Endothelial cell of umbilical vein (primary cell): Measurements from ENCODE around the gene KIFC1. TPM values are rescaled to one million over a fixed set of nuclear protein-coding genes. Genes with fewer than 3 reads are reported as not detected.

Experiments used
- BruUV-seq: library from RNA; stranded (reverse); fragments of 400-500 nt; replicated peaks from 2 replicates; lab custom pipeline; 2021; lab: Mats Ljungman, UMichigan
- CTCF ChIA-PET: fragments of 300-600, 350-600 bp; sonication (Branson Sonifier 250); formaldehyde crosslinking; loops from one replicate; lab custom pipeline; 2021; ENCODE audit warnings: antibody characterized with exemption, inconsistent platforms; lab: Charles Lee
- POLR2A ChIA-PET: fragments of 300-600, 350-600 bp; sonication (Branson Sonifier 250); formaldehyde crosslinking; loops from one replicate; lab custom pipeline; 2021; ENCODE audit warnings: antibody characterized with exemption, inconsistent platforms; lab: Charles Lee
- DNase-seq: peaks from one replicate; pipeline ENCODE4 v3.0.0-alpha.2; 2011; ENCODE audit warnings: low read depth, low spot score
- FAIRE-seq: peaks from 2 replicates; lab custom pipeline; 2011; peaks lifted over from hg19 to GRCh38; lab: Jason Lieb, UNC
- H2AFZ ChIP-seq: 2 replicates; pipeline ENCODE4 v1.6.0; 2012; ENCODE audit warnings: low read depth, low read length, control low read depth, inconsistent platforms
- H3K27ac ChIP-seq: 2 replicates; pipeline ENCODE4 v1.5.1; 2011; ENCODE audit warnings: low read depth, mild to moderate bottlenecking, control low read depth, low read length, moderate library complexity; ENCODE audit not compliant: insufficient read depth
- H3K27me3 ChIP-seq, 2 experiments: 2 replicates each; pipeline versions ENCODE4 v1.6.0 to v1.6.1; 2011; ENCODE audit warnings: low read length in 2 of 2, mixed read lengths in 1 of 2; ENCODE audit not compliant: control insufficient read depth in 2 of 2, insufficient read depth in 2 of 2
- H3K36me3 ChIP-seq, 2 experiments: 2 replicates in 1 of 2; 3 replicates in 1 of 2; pipeline ENCODE4 v1.5.1; 2011; ENCODE audit warnings: low read length in 2 of 2, mild to moderate bottlenecking in 1 of 2, moderate library complexity in 1 of 2; ENCODE audit not compliant: control insufficient read depth in 2 of 2, insufficient read depth in 2 of 2; ENCODE audit errors: extremely low read depth in 1 of 2
- H3K4me1 ChIP-seq: 3 replicates; pipeline ENCODE4 v1.5.1; 2011; ENCODE audit warnings: mild to moderate bottlenecking, low read length; ENCODE audit not compliant: control insufficient read depth, insufficient read depth; ENCODE audit errors: extremely low read depth
- H3K4me2 ChIP-seq: 2 replicates; pipeline ENCODE4 v1.6.1; 2011; ENCODE audit warnings: low read length, control low read depth, mixed read lengths; ENCODE audit not compliant: insufficient read depth
- H3K4me3 ChIP-seq, 3 experiments: fragments of 200-600 bp in 1 of 3; sonication (generic), shearing (Covaris generic) in 1 of 3; replicated peaks in 1 of 3; 2 replicates each; pipeline ENCODE4 v1.5.1; 2011 to 2016; ENCODE audit warnings: control low read depth in 3 of 3, low read length in 3 of 3, mild to moderate bottlenecking in 2 of 3, inconsistent platforms in 1 of 3, low read depth in 1 of 3, moderate library complexity in 1 of 3; ENCODE audit not compliant: insufficient read depth in 1 of 3
- H3K79me2 ChIP-seq: 2 replicates; pipeline ENCODE4 v1.6.0; 2012; ENCODE audit warnings: low read length, inconsistent platforms; ENCODE audit not compliant: control insufficient read depth, insufficient read depth
- H3K9ac ChIP-seq: replicated peaks from 2 replicates; pipeline ENCODE3; 2011; ENCODE audit warnings: low read length, control low read depth; ENCODE audit not compliant: insufficient read depth; ENCODE audit errors: extremely low read depth
- H3K9me1 ChIP-seq: replicated peaks from 3 replicates; pipeline ENCODE4 v1.6.0; 2011; ENCODE audit warnings: mild to moderate bottlenecking, low read length; ENCODE audit not compliant: control insufficient read depth, insufficient read depth; ENCODE audit errors: extremely low read depth
- H3K9me3 ChIP-seq: replicated peaks from 2 replicates; pipeline ENCODE4 v1.5.1; 2012; ENCODE audit warnings: low read length, inconsistent platforms; ENCODE audit not compliant: control insufficient read depth, insufficient read depth
- H4K20me1 ChIP-seq: replicated peaks from 2 replicates; pipeline ENCODE3; 2011; ENCODE audit warnings: mild to moderate bottlenecking, low read length; ENCODE audit not compliant: control insufficient read depth, insufficient read depth; ENCODE audit errors: extremely low read depth
- EZH2 ChIP-seq: IDR thresholded peaks from 2 replicates; pipeline ENCODE4 v1.6.1; 2012; ENCODE audit warnings: borderline replicate concordance, low read depth, mild to moderate bottlenecking, moderate library complexity, low read length, inconsistent platforms; ENCODE audit not compliant: severe bottlenecking
- FOS ChIP-seq: IDR thresholded peaks from 2 replicates; pipeline ENCODE4 v1.6.1; 2011; ENCODE audit warnings: mild to moderate bottlenecking, low read length, moderate library complexity, borderline replicate concordance; ENCODE audit not compliant: insufficient read depth
- GATA2 ChIP-seq: IDR thresholded peaks from 2 replicates; pipeline ENCODE4 v1.7.0; 2011; ENCODE audit warnings: low read depth, mild to moderate bottlenecking, moderate library complexity, mixed read lengths, low read length; ENCODE audit not compliant: insufficient read length, insufficient read depth
- JUN ChIP-seq: IDR thresholded peaks from 2 replicates; pipeline ENCODE4 v1.6.1; 2011; ENCODE audit warnings: borderline replicate concordance, low read depth; ENCODE audit not compliant: insufficient read length, insufficient read depth
- MYC ChIP-seq: IDR thresholded peaks from one replicate; pipeline ENCODE4 v1.6.1; 2011; ENCODE audit warnings: mild to moderate bottlenecking, low read depth, low read length
- POLR2A ChIP-seq: IDR thresholded peaks from 2 replicates; pipeline ENCODE4 v1.6.1; 2012; ENCODE audit warnings: low read depth, mild to moderate bottlenecking, control low read depth, low read length
- POLR2AphosphoS5 ChIP-seq: IDR thresholded peaks from 2 replicates; pipeline ENCODE4 v1.6.1; 2012; ENCODE audit warnings: low read depth, mild to moderate bottlenecking, control low read depth, low read length, moderate library complexity; ENCODE audit not compliant: insufficient read depth
- dilution Hi-C: fragments of 300-500 bp; cut with MboI; formaldehyde crosslinking; loops from one replicate; pipeline ENCODE4 v1.15.0; 2019; ENCODE audit warnings: low sequenced_read_pairs; ENCODE audit not compliant: extremely low pct_ligation_motif_present
- intact Hi-C: fragments of 100-400 bp; cut with micrococcal nuclease; formaldehyde crosslinking; loops from one replicate; pipeline ENCODE4 v1.10.0; 2022
- polyA plus RNA-seq, 4 experiments: library from polyadenylated mRNA; depleted of rRNA in 3 of 4; stranded (reverse) in 3 of 4; unstranded in 1 of 4; fragments of >200 nt; gene quantifications; 2 replicates each; pipeline versions ENCODE4 v1.2.1 to v1.2.3, GENCODE V29; 2011 to 2012; ENCODE audit warnings: missing spikeins in 1 of 4
- total RNA-seq: library from RNA; stranded (reverse); gene quantifications from 2 replicates; pipeline ENCODE4 v1.2.3, GENCODE V29; 2021
- TF ChIP-seq, protein P1 (sequence below): IDR thresholded peaks from 2 replicates; pipeline ENCODE4 v1.6.1; 2011; ENCODE audit not compliant: insufficient read depth, insufficient read length
- TF ChIP-seq, protein P2 (sequence below), 2 donors: IDR thresholded peaks; 1 replicate in 1 of 2; 2 replicates in 1 of 2; pipeline ENCODE4 v1.5.1; 2011; ENCODE audit warnings: low read length in 2 of 2, mild to moderate bottlenecking in 2 of 2, moderate library complexity in 2 of 2, control low read depth in 1 of 2, inconsistent platforms in 1 of 2, low read depth in 1 of 2; ENCODE audit not compliant: insufficient read depth in 1 of 2; ENCODE audit errors: extremely low read depth in 1 of 2

KIFC1 gene
- total and polyA plus RNA-seq, 2 donors (not counting 3 experiments of a cell fraction or from before 2014, with no cell fraction given), result 39.3 to 63.4 TPM

DNA sequence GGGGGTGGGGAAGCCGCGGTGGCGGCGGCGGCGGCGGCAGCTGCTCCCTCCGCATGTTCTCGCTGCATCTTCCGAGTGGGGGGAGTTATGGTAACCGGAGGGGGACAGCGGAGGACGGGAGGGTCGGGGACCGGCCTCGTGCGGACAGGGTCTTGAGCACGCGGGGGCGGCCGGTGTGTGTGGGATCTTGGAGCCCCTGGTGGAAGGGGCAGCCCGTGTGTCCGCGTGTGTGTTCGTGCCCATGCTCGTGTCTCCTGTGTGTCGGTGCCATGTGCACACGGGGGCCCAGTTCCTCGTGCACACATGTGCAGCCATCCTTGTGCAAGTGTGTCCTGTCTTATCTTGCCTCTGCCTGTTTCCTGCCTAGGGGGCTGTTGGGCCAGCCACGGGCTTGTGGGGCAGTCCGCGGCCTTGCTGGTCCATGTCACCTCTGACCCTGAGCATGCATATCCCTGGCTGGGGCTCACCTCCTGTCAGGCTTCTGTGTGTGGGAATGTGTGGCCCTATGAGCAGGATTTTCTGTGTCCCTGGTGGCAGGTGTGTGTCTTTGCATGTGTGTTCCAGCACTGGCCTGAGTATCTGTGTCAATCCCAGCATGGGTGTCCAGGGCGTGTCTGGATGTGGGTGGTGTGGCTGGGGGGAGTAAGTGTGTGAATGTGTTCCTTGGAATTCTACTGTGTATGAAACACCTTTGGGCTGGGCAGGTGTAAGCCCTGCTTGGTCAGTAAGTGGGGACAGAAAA, 36.8 kb downstream of the KIFC1 start:
- H3K27ac ChIP-seq, result no peak overlapping the region
- no peak overlapping the region for H3K9ac ChIP-seq
- ChIA-PET CTCF (interaction anchor here (0.6 kb wide), 1 partner anchor 38 kb away, joined by 3 read pairs; no protein-coding TSS in a partner anchor), POLR2A (no interaction called here)
- H3K36me3 ChIP-seq, result no peaks in the 10 kb centered on the region
- H3K4me2 ChIP-seq, result peak overlapping the region; percentile 33
- FAIRE-seq (no peak), DNase-seq (peak; percentile 36)
- peak overlapping the region; percentile 49 for H2AFZ ChIP-seq
- no peaks in the 10 kb centered on the region for H3K79me2 ChIP-seq
- TF ChIP-seq, protein P1, sequence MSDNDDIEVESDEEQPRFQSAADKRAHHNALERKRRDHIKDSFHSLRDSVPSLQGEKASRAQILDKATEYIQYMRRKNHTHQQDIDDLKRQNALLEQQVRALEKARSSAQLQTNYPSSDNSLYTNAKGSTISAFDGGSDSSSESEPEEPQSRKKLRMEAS, result peak; percentile 63
- TF ChIP-seq POLR2A (no peak), JUN (no peak), FOS (no peak), POLR2AphosphoS5 (no peak), GATA2 (no peak), EZH2 (no peak), MYC (no peak)
- TF ChIP-seq, protein P2, sequence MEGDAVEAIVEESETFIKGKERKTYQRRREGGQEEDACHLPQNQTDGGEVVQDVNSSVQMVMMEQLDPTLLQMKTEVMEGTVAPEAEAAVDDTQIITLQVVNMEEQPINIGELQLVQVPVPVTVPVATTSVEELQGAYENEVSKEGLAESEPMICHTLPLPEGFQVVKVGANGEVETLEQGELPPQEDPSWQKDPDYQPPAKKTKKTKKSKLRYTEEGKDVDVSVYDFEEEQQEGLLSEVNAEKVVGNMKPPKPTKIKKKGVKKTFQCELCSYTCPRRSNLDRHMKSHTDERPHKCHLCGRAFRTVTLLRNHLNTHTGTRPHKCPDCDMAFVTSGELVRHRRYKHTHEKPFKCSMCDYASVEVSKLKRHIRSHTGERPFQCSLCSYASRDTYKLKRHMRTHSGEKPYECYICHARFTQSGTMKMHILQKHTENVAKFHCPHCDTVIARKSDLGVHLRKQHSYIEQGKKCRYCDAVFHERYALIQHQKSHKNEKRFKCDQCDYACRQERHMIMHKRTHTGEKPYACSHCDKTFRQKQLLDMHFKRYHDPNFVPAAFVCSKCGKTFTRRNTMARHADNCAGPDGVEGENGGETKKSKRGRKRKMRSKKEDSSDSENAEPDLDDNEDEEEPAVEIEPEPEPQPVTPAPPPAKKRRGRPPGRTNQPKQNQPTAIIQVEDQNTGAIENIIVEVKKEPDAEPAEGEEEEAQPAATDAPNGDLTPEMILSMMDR (IDR thresholded peaks at IDR 0.05; ENCODE audit: extremely low read depth in 1 of 2, insufficient read depth in 1 of 2, low read depth in 1 of 2, low read length in 2 of 2), result peak; percentile 38 to 55
- dilution Hi-C loops, result no loop called here
- intact Hi-C loops, result loop anchor here (2.0 to 5.0 kb wide), 2 partner anchors 156 to 192 kb away; partner anchors contain the start of genes ITPR3, RPS18 and VPS52
- no peaks in the 10 kb centered on the region for H3K9me1 ChIP-seq
- no TSS peak for BruUV-seq
- no peaks in the 10 kb centered on the region for H4K20me1 ChIP-seq
- peaks cover 33% of the 10 kb centered on the region for H3K4me1 ChIP-seq
- no peaks in the 10 kb centered on the region for H3K9me3 ChIP-seq
- peak overlapping the region in 1 of 3 experiments; percentile 52 for H3K4me3 ChIP-seq
- peaks cover 0 to 1% of the 10 kb centered on the region in 2 experiments for H3K27me3 ChIP-seq
